ENCODE measurements around the gene SERPINA1. TPM values are rescaled to one million over a fixed set of nuclear protein-coding genes. Genes with fewer than 3 reads are reported as not detected.
A peak's percentile ranks its signal among the peaks of the same experiment; 100 is the strongest.
"Not testable (repeated sequence)": the region's sequence is repeated elsewhere in the genome, so short reads cannot be mapped to it uniquely, and the experiment has no call there.

Gene SERPINA1
- total RNA-seq, 1 experiment from 2014 or later, result 10.5 TPM

GRCh38 chr14:94356379-94357056 is 31.9 kb downstream of the SERPINA1 start:
- no peaks in the 10 kb centered on the region for H3K79me2 ChIP-seq (ENCODE audit: low read length)
- H3K27me3 ChIP-seq (ENCODE audit: low read length), result no peaks in the 10 kb centered on the region
- H3K4me2 ChIP-seq (ENCODE audit: low read length), result no peak overlapping the region
- no peaks in the 10 kb centered on the region for H3K9me2 ChIP-seq (replicated peaks; ENCODE audit: low read length)
- no peak overlapping the region for H3K4me3 ChIP-seq (ENCODE audit: low read length)
- no peaks in the 10 kb centered on the region for H3K9me3 ChIP-seq (ENCODE audit: low read length)
- H3K4me1 ChIP-seq (ENCODE audit: insufficient read depth, low read length), result no peaks in the 10 kb centered on the region
- CTCF ChIA-PET, result no interaction called here
- no peaks in the 10 kb centered on the region for H4K20me1 ChIP-seq (ENCODE audit: low read length)
- no peak for ATAC-seq
- no peaks in the 10 kb centered on the region for H3F3A ChIP-seq (ENCODE audit: low read length, unreplicated experiment)
- no peaks in the 10 kb centered on the region for H3K36me3 ChIP-seq (ENCODE audit: low read depth, low read length)
- no TSS peak for BruUV-seq (replicated peaks)
- DNase-seq, result no peak
- no peak overlapping the region for H3K27ac ChIP-seq (ENCODE audit: low read length)
- H2AFZ ChIP-seq (ENCODE audit: low read length), result no peak overlapping the region
- no peak overlapping the region for H3K9ac ChIP-seq (ENCODE audit: low read length)
- POLR2A ChIA-PET (ENCODE audit: unreplicated experiment), result no interaction called here
- TF ChIP-seq CTCF (conservative IDR thresholded peaks at IDR 0.05; ENCODE audit: low read depth, low read length) (no peak), EZH2phosphoT487 (IDR thresholded peaks at IDR 0.05; ENCODE audit: borderline replicate concordance, low read length) (no peak), EZH2 (IDR thresholded peaks at IDR 0.05; ENCODE audit: low read length, unreplicated experiment) (no peak)
- intact Hi-C loops (cut with micrococcal nuclease), result loop anchor here (5.0 kb wide), 1 partner anchor 56 kb away; no protein-coding TSS in a partner anchor

- H3K9me2 ChIP-seq (replicated peaks; ENCODE audit: low read length), result no peaks in the 10 kb centered on the region
- no peak overlapping the region for H3K27ac ChIP-seq (ENCODE audit: low read length)
- H3K36me3 ChIP-seq (ENCODE audit: low read depth, low read length), result no peaks in the 10 kb centered on the region
- H3K4me3 ChIP-seq (ENCODE audit: low read length), result no peak overlapping the region
- H3K27me3 ChIP-seq (ENCODE audit: low read length), result no peaks in the 10 kb centered on the region
- no peaks in the 10 kb centered on the region for H3K4me1 ChIP-seq (ENCODE audit: insufficient read depth, low read length)
- ATAC-seq (no peak), DNase-seq (peak; percentile 12)
- TF ChIP-seq EZH2 (IDR thresholded peaks at IDR 0.05; ENCODE audit: low read length, unreplicated experiment) (no peak), CTCF (conservative IDR thresholded peaks at IDR 0.05; ENCODE audit: low read depth, low read length) (peak; percentile 28; the same call in 1 of the 2 replicates)
- BruUV-seq (replicated peaks), result no TSS peak
- ChIA-PET POLR2A (ENCODE audit: unreplicated experiment) (no interaction called here), CTCF (no interaction called here)
- intact Hi-C loops (cut with micrococcal nuclease), result loop anchor here (5.0 kb wide), 1 partner anchor 57 kb away; no protein-coding TSS in a partner anchor
- H3K4me2 ChIP-seq (ENCODE audit: low read length), result no peak overlapping the region
- H2AFZ ChIP-seq (ENCODE audit: low read length), result no peak overlapping the region
- H3F3A ChIP-seq (ENCODE audit: low read length, unreplicated experiment), result no peaks in the 10 kb centered on the region
- no peaks in the 10 kb centered on the region for H3K79me2 ChIP-seq (ENCODE audit: low read length)
- no peaks in the 10 kb centered on the region for H3K9me3 ChIP-seq (ENCODE audit: low read length)
- no peak overlapping the region for H3K9ac ChIP-seq (ENCODE audit: low read length)
- H4K20me1 ChIP-seq (ENCODE audit: low read length), result no peaks in the 10 kb centered on the region
These were observed 33.1 kb downstream of the SERPINA1 start for GRCh38 chr14:94355191-94355794.

- Histone ChIP-seq H3K9me3 (ENCODE audit: low read length) (no peaks in the 10 kb centered on the region), H3K4me3 (ENCODE audit: low read length) (no peak overlapping the region), H3K36me3 (ENCODE audit: low read depth, low read length) (no peaks in the 10 kb centered on the region), H3K27me3 (ENCODE audit: low read length) (no peaks in the 10 kb centered on the region), H3K4me2 (ENCODE audit: low read length) (no peak overlapping the region), H3K27ac (ENCODE audit: low read length) (no peak overlapping the region), H2AFZ (ENCODE audit: low read length) (no peak overlapping the region), H3F3A (ENCODE audit: low read length, unreplicated experiment) (no peaks in the 10 kb centered on the region), H4K20me1 (ENCODE audit: low read length) (no peaks in the 10 kb centered on the region), H3K79me2 (ENCODE audit: low read length) (no peaks in the 10 kb centered on the region), H3K9me2 (replicated peaks; ENCODE audit: low read length) (no peaks in the 10 kb centered on the region), H3K4me1 (ENCODE audit: insufficient read depth, low read length) (no peaks in the 10 kb centered on the region), H3K9ac (ENCODE audit: low read length) (no peak overlapping the region)
- ChIA-PET POLR2A (ENCODE audit: unreplicated experiment) (no interaction called here), CTCF (no interaction called here)
- no peak for TF ChIP-seq CTCF (conservative IDR thresholded peaks at IDR 0.05; ENCODE audit: low read depth, low read length)
- TF ChIP-seq EZH2phosphoT487 (IDR thresholded peaks at IDR 0.05; ENCODE audit: borderline replicate concordance, low read length), result no peak
- no peak for TF ChIP-seq EZH2 (IDR thresholded peaks at IDR 0.05; ENCODE audit: low read length, unreplicated experiment)
- no peak for ATAC-seq
- DNase-seq, result no peak
- intact Hi-C loops (cut with micrococcal nuclease), result loop anchor here (5.0 kb wide), 1 partner anchor 58 kb away; no protein-coding TSS in a partner anchor
- no TSS peak for BruUV-seq (replicated peaks)
These were observed 33.7 kb downstream of the SERPINA1 start for GRCh38 chr14:94354638-94355185.

GRCh38 chr14:94354190-94354589 is 34.2 kb downstream of the SERPINA1 start:
- H3K4me1 ChIP-seq (ENCODE audit: insufficient read depth, low read length); H3K27me3 ChIP-seq (ENCODE audit: low read length); BruUV-seq (replicated peaks); intact Hi-C loops (cut with micrococcal nuclease); DNase-seq; H3K27ac ChIP-seq (ENCODE audit: low read length); H3K9me3 ChIP-seq (ENCODE audit: low read length); H3K9ac ChIP-seq (ENCODE audit: low read length); H3K36me3 ChIP-seq (ENCODE audit: low read depth, low read length); ATAC-seq; CTCF ChIA-PET; H3K4me3 ChIP-seq (ENCODE audit: low read length); H3K4me2 ChIP-seq (ENCODE audit: low read length); POLR2A ChIA-PET (ENCODE audit: unreplicated experiment); H4K20me1 ChIP-seq (ENCODE audit: low read length); H3F3A ChIP-seq (ENCODE audit: low read length, unreplicated experiment); H2AFZ ChIP-seq (ENCODE audit: low read length); H3K9me2 ChIP-seq (replicated peaks; ENCODE audit: low read length); H3K79me2 ChIP-seq (ENCODE audit: low read length): not testable (repeated sequence)
